ENCODE measurements around the gene RNF44.
A peak's percentile ranks its signal among the peaks of the same experiment; 100 is the strongest.
"Not testable (repeated sequence)": the region's sequence is repeated elsewhere in the genome, so short reads cannot be mapped to it uniquely, and the experiment has no call there.

RNF44 gene

DNA sequence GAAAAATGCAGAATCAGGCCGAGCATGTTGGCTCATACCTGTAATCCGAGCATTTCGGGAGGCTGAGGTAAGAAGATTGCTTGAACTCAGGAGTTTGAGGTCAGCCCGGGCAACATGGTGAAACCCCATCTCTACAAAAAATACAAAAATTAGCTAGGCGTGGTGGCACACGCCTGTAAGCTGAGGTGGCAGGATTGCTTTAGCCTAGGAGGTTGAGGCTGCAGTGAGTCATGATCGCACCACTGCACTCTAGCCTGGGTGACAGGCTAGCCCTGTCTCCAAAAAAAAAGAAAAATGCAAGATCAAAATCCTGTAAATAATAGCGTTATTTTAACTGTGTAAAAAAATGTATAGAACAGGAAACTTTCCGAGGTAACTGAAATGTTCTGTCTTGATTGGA is 39.4 kb downstream of the RNF44 start:
- peak; percentile 15 for DNase-seq (ENCODE audit: low read depth)
- H3K4me3 ChIP-seq (ENCODE audit: low read depth, low read length): no peak overlapping the region
- TF ChIP-seq, protein P1, sequence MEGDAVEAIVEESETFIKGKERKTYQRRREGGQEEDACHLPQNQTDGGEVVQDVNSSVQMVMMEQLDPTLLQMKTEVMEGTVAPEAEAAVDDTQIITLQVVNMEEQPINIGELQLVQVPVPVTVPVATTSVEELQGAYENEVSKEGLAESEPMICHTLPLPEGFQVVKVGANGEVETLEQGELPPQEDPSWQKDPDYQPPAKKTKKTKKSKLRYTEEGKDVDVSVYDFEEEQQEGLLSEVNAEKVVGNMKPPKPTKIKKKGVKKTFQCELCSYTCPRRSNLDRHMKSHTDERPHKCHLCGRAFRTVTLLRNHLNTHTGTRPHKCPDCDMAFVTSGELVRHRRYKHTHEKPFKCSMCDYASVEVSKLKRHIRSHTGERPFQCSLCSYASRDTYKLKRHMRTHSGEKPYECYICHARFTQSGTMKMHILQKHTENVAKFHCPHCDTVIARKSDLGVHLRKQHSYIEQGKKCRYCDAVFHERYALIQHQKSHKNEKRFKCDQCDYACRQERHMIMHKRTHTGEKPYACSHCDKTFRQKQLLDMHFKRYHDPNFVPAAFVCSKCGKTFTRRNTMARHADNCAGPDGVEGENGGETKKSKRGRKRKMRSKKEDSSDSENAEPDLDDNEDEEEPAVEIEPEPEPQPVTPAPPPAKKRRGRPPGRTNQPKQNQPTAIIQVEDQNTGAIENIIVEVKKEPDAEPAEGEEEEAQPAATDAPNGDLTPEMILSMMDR (conservative IDR thresholded peaks at IDR 0.05; ENCODE audit: low read depth, low read length): no peak

DNA sequence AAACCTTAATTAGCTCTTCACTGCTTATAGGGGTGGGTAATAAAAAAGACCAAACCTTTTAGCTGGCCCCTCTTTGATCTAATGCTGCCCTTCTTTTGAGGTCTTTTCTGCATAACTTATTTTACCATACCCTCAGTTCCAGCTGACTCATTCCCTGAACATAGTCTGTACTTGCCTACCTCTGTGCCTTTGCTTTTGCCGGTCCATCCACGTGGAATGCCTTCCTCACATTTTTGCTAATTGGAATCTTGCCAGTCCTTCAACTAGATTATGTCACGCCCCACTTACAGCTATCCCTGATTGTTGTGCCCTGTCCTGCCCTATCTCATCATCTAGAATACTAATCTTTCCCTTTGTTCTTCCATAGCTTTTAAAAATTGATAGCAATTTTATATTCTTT is 44.8 kb downstream of the RNF44 start:
- no peak overlapping the region for H3K4me3 ChIP-seq (ENCODE audit: low read depth, low read length)
- TF ChIP-seq, protein P1 (conservative IDR thresholded peaks at IDR 0.05; ENCODE audit: low read depth, low read length): no peak
- DNase-seq (ENCODE audit: low read depth): peak; percentile 48

DNA sequence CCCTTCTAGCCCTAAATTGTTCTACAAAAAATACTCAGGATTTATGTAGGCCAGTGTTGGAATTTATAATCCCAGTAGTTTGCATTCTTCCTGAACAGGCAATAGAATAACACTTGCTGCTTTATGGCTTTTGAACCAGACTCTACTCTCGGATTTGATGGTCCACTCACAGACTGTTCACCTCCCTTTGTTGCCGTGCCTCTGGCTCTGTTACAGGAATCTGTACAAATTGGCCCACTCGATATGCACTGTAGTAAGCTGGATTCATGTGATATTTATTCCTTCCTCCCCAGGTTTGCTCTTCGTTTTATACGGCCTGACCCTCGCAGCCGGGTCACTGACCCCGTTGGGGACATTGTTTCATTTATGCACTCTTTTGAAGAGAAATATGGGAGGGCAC is 45.3 kb downstream of the RNF44 start:
- DNase-seq (ENCODE audit: low read depth): no peak
- H3K4me3 ChIP-seq (ENCODE audit: low read depth, low read length): no peak overlapping the region
- TF ChIP-seq, protein P1 (conservative IDR thresholded peaks at IDR 0.05; ENCODE audit: low read depth, low read length): no peak

DNA sequence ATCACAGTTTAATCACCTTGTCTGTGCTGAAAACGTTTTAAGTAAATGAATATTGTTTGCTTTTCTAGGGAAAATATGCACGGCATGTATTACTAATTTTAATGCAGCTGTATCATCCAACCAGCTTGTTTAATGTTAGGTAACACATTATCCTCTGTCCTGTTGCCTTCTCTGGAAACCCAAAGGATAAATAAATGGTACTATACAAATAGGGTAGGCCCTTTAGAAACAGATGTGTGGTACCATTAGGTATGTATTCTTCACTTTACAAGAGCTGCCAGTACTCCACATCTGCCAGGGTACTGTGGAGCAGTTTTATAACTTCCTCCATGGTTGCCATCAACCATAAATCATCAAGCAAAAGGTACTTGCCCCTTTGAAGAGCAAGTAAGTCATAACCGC is 46.1 kb downstream of the RNF44 start:
- TF ChIP-seq, protein P1 (conservative IDR thresholded peaks at IDR 0.05; ENCODE audit: low read depth, low read length): no peak
- DNase-seq (ENCODE audit: low read depth): no peak
- no peak overlapping the region for H3K4me3 ChIP-seq (ENCODE audit: low read depth, low read length)

DNA sequence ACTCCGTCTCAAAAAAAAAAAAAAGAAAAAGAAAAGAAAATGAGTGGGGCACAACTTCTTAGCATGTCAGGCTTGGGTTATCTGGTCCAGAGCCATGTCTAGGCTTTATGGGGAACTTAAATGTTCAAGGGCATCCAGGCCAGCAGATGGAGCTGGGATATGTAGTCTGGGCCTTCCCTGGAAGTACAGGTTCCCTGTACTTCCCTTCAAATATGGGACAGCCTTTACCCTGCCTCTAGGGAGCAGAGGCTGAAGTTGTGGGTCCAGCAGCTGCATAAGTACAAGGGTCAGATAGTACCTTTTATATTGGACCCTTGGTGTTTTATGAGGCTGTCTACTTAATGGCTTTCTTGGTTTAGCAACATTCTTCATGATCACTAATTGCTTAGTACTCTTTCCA is 46.9 kb downstream of the RNF44 start:
- no peak for DNase-seq (ENCODE audit: low read depth)
- TF ChIP-seq, protein P1 (conservative IDR thresholded peaks at IDR 0.05; ENCODE audit: low read depth, low read length): no peak
- no peak overlapping the region for H3K4me3 ChIP-seq (ENCODE audit: low read depth, low read length)

DNA sequence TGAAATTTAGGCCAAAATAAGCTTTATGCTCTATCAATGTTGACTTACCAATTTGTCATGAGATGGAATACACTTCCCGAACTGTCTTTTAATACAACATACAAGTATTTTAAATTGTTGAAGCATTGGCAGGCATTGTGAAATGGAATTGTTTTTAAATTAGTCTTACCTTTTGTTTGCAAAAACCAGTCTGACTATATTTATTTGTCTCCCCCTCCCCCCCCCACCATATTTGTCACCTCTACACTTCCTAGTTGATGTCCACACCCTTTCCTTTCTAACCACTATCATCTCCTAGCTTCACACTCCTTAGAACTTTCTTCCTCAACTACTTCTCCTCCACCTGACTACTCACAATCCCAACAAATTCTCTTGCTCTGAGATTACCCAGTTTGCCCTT is 48.1 kb downstream of the RNF44 start:
- no peak overlapping the region for H3K4me3 ChIP-seq (ENCODE audit: low read depth, low read length)
- TF ChIP-seq, protein P1 (conservative IDR thresholded peaks at IDR 0.05; ENCODE audit: low read depth, low read length): no peak
- DNase-seq (ENCODE audit: low read depth): no peak

DNA sequence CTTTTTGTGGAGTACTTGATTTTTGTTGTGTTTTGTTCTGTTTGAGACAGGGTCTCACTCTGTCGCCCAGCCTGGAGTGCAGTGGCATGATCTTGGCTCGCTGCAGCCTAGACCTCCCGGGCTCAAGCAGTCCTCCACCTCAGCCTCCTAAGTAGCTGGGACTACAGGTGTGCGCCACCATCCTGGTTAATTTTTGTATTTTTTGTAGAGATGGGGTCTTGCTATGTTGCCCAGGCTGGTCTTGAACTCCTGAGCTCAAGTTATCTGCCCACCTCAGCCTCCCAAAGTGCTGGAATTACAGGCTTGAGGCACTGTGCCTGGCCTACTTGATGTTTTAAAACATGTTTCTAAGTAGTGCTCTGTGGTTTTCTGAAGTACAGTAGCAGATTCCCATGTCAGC is 50.0 kb downstream of the RNF44 start:
- not testable (repeated sequence) for H3K4me3 ChIP-seq (ENCODE audit: low read depth, low read length); DNase-seq (ENCODE audit: low read depth)
